Measurements from ENCODE around the gene YJEFN3. TPM values are rescaled to one million over a fixed set of nuclear protein-coding genes. Genes with fewer than 3 reads are reported as not detected.

Gene YJEFN3
- polyA plus RNA-seq, 2 of the 4 experiments (the other 2 are of a cell fraction) = 3.2 to 7.2 TPM

DNA sequence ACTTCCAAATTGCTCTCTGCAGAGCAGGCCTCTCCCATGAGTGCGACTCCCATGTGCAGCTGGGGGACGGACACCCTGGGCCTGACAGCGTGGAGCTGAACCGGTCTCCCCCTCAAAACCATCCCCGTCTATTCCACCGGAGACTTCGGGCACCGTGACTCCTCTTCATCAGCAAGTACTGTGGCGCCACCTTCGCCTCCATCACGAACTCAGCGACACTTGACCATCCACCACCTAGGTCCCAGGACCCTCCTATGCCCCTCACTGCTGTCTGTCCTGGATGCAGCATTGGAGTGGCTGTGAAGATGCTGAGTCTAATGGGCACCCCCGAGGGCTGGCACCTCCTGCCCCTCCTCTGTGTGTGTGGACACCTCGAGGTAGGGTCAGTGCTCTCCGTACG lies 29.9 kb downstream of the YJEFN3 start:
- Histone ChIP-seq H3K9me3 (no peaks in the 10 kb centered on the region), H3K4me1 (no peaks in the 10 kb centered on the region), H3K4me3 (no peak overlapping the region), H3K27ac (no peak overlapping the region), H3K4me2 (no peak overlapping the region)
- TF ChIP-seq, protein P1, sequence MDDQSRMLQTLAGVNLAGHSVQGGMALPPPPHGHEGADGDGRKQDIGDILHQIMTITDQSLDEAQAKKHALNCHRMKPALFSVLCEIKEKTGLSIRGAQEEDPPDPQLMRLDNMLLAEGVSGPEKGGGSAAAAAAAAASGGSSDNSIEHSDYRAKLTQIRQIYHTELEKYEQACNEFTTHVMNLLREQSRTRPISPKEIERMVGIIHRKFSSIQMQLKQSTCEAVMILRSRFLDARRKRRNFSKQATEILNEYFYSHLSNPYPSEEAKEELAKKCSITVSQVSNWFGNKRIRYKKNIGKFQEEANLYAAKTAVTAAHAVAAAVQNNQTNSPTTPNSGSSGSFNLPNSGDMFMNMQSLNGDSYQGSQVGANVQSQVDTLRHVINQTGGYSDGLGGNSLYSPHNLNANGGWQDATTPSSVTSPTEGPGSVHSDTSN (IDR thresholded peaks at IDR 0.05) = no peak
- TF ChIP-seq, protein P2, sequence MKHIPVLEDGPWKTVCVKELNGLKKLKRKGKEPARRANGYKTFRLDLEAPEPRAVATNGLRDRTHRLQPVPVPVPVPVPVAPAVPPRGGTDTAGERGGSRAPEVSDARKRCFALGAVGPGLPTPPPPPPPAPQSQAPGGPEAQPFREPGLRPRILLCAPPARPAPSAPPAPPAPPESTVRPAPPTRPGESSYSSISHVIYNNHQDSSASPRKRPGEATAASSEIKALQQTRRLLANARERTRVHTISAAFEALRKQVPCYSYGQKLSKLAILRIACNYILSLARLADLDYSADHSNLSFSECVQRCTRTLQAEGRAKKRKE (CRISPR knock-in tag; IDR thresholded peaks at IDR 0.05; ENCODE audit: low read depth) = no peak
- TF ChIP-seq CHD4 (IDR thresholded peaks at IDR 0.05; ENCODE audit: borderline replicate concordance) = no peak
- no peak for TF ChIP-seq FOSB (CRISPR knock-in tag; IDR thresholded peaks at IDR 0.05)
- no peak for TF ChIP-seq RCOR1 (IDR thresholded peaks at IDR 0.05; ENCODE audit: low read depth, low read length)
- TF ChIP-seq, protein P3, sequence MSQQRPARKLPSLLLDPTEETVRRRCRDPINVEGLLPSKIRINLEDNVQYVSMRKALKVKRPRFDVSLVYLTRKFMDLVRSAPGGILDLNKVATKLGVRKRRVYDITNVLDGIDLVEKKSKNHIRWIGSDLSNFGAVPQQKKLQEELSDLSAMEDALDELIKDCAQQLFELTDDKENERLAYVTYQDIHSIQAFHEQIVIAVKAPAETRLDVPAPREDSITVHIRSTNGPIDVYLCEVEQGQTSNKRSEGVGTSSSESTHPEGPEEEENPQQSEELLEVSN (IDR thresholded peaks at IDR 0.05; ENCODE audit: borderline replicate concordance, low read depth) = no peak
- TF ChIP-seq ZNF302 (CRISPR knock-in tag; IDR thresholded peaks at IDR 0.05) = no peak
- TF ChIP-seq, protein P4, sequence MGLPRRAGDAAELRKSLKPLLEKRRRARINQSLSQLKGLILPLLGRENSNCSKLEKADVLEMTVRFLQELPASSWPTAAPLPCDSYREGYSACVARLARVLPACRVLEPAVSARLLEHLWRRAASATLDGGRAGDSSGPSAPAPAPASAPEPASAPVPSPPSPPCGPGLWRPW (IDR thresholded peaks at IDR 0.05) = no peak
- no peak for TF ChIP-seq BHLHE40 (IDR thresholded peaks at IDR 0.05; ENCODE audit: low read depth, low read length)
- TF ChIP-seq EHMT2 (IDR thresholded peaks at IDR 0.05; ENCODE audit: low read depth) = no peak
- TF ChIP-seq CBX2 (IDR thresholded peaks at IDR 0.05; ENCODE audit: borderline replicate concordance, low read depth) = no peak
- TF ChIP-seq TFCP2L1 (CRISPR knock-in tag; IDR thresholded peaks at IDR 0.05) = no peak
- no peak for TF ChIP-seq POLR2A (IDR thresholded peaks at IDR 0.05; ENCODE audit: low read length)
- TF ChIP-seq HOXA7 (CRISPR knock-in tag; IDR thresholded peaks at IDR 0.05) = no peak
- no peak for TF ChIP-seq RNF2 (IDR thresholded peaks at IDR 0.05; ENCODE audit: borderline replicate concordance, low read depth)
- TF ChIP-seq ZSCAN20 (CRISPR knock-in tag; IDR thresholded peaks at IDR 0.05) = no peak
- FAIRE-seq = no peak
- no peak for DNase-seq (ENCODE audit: low read depth in 1 of 2, low spot score in 1 of 2)
- CTCF ChIA-PET = interaction anchor here (12.3 kb wide), 1 partner anchor 28 kb away, joined by 79 read pairs; the partner anchor contains the start of gene YJEFN3
- no peak for ATAC-seq
- POLR2A ChIA-PET = no interaction called here
- WGBS (ENCODE audit: missing lambda C conversion rate) = 84% methylated on average over 16 of the region's 16 CpGs

DNA sequence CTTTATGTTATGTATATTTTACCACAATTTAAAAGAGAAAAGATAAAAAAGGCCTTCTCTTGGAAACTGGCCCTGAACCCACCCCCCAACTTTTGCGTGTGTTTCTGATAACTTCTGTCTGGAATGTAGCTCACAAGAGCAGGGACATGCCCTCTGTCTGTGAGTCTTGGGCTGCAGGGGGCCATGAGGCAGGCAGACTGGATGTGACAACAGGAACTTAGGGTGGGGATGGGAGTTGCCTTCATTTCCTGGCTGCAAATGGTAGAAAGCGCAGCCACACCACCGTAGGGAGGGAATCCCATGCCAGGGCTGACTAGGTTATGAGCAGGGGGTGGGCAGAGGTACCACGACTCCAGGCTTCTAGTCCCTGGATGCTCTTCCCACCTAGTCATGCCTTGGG lies 31.2 kb downstream of the YJEFN3 start:
- ChIA-PET CTCF (interaction anchor here (1.8 kb wide), 1 partner anchor 27 kb away, joined by 7 read pairs; no protein-coding TSS in a partner anchor), POLR2A (no interaction called here)
- Histone ChIP-seq H3K9me3 (no peaks in the 10 kb centered on the region), H3K27ac (no peak overlapping the region), H3K4me2 (no peak overlapping the region), H3K4me3 (no peak overlapping the region), H3K4me1 (no peaks in the 10 kb centered on the region)
- FAIRE-seq = no peak
- no peak for ATAC-seq
- no peak for DNase-seq (ENCODE audit: low read depth in 1 of 2, low spot score in 1 of 2)
- 78% methylated on average over 4 of the region's 4 CpGs for WGBS (ENCODE audit: missing lambda C conversion rate)
- TF ChIP-seq NPAS2 (CRISPR knock-in tag; IDR thresholded peaks at IDR 0.05; ENCODE audit: borderline replicate concordance) = no peak
- no peak for TF ChIP-seq RNF2 (IDR thresholded peaks at IDR 0.05; ENCODE audit: borderline replicate concordance, low read depth)
- TF ChIP-seq, protein P5, sequence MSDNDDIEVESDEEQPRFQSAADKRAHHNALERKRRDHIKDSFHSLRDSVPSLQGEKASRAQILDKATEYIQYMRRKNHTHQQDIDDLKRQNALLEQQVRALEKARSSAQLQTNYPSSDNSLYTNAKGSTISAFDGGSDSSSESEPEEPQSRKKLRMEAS (IDR thresholded peaks at IDR 0.05) = no peak
- TF ChIP-seq EHF (CRISPR knock-in tag; IDR thresholded peaks at IDR 0.05) = no peak

DNA sequence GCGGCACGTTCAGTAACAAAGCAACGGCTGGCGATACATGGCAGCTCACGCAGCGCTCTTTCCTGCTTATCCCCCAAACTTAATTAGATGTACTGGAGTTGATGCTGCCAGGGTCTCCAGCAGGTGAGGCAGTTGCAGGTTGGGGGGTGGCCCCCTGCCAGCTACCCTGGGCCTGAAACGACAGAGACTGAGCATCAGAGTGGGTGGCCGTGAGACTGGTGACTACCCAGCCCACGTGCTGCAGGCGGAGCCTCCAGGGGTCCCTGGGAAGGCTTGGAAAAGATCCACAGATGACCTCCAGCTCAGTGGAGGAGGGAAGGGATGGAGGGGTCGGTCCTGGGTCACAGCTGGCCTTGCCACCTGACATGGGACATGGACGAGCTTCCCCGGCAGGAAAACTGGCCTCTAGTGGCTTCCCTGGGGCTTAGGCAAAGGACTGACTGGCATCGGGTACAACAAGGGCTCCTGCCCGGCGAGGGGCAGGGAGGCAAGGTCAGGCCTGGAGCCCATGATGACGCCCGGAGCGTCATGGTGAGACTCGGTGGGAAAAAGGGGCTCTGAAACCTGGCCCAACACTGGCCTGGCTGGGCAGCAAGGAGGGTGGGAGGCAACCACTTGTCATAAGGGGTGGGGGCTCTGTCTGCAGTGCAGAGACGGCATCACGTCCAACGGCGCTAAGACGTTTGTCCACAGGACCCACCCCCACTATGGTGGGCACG lies 33.4 kb downstream of the YJEFN3 start:
- Histone ChIP-seq H3K9me3 (no peaks in the 10 kb centered on the region), H3K27ac (no peak overlapping the region), H3K4me1 (no peaks in the 10 kb centered on the region), H3K4me3 (no peak overlapping the region), H3K4me2 (no peak overlapping the region)
- no peak for FAIRE-seq
- DNase-seq (ENCODE audit: low read depth in 1 of 2, low spot score in 1 of 2) = no peak
- TF ChIP-seq ZC3H11A (IDR thresholded peaks at IDR 0.05) = no peak
- no peak for TF ChIP-seq CHD2 (IDR thresholded peaks at IDR 0.05; ENCODE audit: low read length, partially characterized antibody)
- TF ChIP-seq MYC (IDR thresholded peaks at IDR 0.05; ENCODE audit: borderline replicate concordance, low read length) = no peak
- TF ChIP-seq NPAS2 (CRISPR knock-in tag; IDR thresholded peaks at IDR 0.05; ENCODE audit: borderline replicate concordance) = no peak
- no peak for TF ChIP-seq RARB (CRISPR knock-in tag; IDR thresholded peaks at IDR 0.05)
- TF ChIP-seq ZNF302 (CRISPR knock-in tag; IDR thresholded peaks at IDR 0.05) = no peak
- no peak for TF ChIP-seq TFCP2L1 (CRISPR knock-in tag; IDR thresholded peaks at IDR 0.05)
- TF ChIP-seq, protein P4 (IDR thresholded peaks at IDR 0.05) = no peak
- WGBS (ENCODE audit: missing lambda C conversion rate) = 87% methylated on average over 15 of the region's 26 CpGs
- POLR2A ChIA-PET = no interaction called here
- CTCF ChIA-PET = interaction anchor here (0.5 to 1.2 kb wide), 2 partner anchors 8 to 802 kb away, joined by 3 read pairs; no protein-coding TSS in a partner anchor
- no peak for ATAC-seq

All from A549 (cell line).